HL-60 (cell line): ENCODE measurements around the gene MYO3A.

Experiments used
- GABPA ChIP-seq: IDR thresholded peaks from 2 replicates; pipeline ENCODE4 v1.6.1; 2012; ENCODE audit warnings: low read depth
- POLR2AphosphoS5 ChIP-seq: IDR thresholded peaks from 2 replicates; pipeline ENCODE4 v1.6.1; 2012; ENCODE audit warnings: low read depth
- SPI1 ChIP-seq: IDR thresholded peaks from 2 replicates; pipeline ENCODE4 v1.6.1; 2012; ENCODE audit warnings: low read depth, mild to moderate bottlenecking, borderline replicate concordance
- TF ChIP-seq, protein P1 (sequence below): IDR thresholded peaks from one replicate; pipeline ENCODE4 v1.5.1; 2011; ENCODE audit warnings: low read length, control low read depth, inconsistent platforms; ENCODE audit not compliant: insufficient read depth
- TF ChIP-seq, protein P2 (sequence below): IDR thresholded peaks from 2 replicates; pipeline ENCODE4 v1.6.1; 2012; ENCODE audit warnings: low read depth; ENCODE audit not compliant: insufficient replicate concordance

DNA sequence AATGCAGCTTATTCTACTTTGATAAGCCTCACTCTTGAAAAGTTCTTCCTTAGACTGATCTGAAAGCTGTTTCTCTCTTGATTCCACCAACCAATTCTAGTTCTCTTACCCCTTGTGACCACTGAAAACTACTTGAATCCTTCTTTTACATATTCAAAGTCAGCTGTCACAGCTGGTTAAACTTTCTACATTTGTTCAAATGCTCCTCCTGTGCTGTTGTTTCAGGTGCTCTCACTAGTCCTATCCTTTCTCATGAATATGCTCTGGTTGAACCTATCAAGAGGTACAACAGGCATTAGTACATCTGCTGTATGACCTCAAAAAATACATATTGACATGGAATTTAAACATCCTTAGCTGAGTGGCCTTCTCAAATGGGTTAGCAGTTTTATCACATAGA is 91.5 kb downstream of the MYO3A start:
- TF ChIP-seq, protein P1, sequence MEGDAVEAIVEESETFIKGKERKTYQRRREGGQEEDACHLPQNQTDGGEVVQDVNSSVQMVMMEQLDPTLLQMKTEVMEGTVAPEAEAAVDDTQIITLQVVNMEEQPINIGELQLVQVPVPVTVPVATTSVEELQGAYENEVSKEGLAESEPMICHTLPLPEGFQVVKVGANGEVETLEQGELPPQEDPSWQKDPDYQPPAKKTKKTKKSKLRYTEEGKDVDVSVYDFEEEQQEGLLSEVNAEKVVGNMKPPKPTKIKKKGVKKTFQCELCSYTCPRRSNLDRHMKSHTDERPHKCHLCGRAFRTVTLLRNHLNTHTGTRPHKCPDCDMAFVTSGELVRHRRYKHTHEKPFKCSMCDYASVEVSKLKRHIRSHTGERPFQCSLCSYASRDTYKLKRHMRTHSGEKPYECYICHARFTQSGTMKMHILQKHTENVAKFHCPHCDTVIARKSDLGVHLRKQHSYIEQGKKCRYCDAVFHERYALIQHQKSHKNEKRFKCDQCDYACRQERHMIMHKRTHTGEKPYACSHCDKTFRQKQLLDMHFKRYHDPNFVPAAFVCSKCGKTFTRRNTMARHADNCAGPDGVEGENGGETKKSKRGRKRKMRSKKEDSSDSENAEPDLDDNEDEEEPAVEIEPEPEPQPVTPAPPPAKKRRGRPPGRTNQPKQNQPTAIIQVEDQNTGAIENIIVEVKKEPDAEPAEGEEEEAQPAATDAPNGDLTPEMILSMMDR: no peak
- TF ChIP-seq POLR2AphosphoS5: no peak
- TF ChIP-seq, protein P2, sequence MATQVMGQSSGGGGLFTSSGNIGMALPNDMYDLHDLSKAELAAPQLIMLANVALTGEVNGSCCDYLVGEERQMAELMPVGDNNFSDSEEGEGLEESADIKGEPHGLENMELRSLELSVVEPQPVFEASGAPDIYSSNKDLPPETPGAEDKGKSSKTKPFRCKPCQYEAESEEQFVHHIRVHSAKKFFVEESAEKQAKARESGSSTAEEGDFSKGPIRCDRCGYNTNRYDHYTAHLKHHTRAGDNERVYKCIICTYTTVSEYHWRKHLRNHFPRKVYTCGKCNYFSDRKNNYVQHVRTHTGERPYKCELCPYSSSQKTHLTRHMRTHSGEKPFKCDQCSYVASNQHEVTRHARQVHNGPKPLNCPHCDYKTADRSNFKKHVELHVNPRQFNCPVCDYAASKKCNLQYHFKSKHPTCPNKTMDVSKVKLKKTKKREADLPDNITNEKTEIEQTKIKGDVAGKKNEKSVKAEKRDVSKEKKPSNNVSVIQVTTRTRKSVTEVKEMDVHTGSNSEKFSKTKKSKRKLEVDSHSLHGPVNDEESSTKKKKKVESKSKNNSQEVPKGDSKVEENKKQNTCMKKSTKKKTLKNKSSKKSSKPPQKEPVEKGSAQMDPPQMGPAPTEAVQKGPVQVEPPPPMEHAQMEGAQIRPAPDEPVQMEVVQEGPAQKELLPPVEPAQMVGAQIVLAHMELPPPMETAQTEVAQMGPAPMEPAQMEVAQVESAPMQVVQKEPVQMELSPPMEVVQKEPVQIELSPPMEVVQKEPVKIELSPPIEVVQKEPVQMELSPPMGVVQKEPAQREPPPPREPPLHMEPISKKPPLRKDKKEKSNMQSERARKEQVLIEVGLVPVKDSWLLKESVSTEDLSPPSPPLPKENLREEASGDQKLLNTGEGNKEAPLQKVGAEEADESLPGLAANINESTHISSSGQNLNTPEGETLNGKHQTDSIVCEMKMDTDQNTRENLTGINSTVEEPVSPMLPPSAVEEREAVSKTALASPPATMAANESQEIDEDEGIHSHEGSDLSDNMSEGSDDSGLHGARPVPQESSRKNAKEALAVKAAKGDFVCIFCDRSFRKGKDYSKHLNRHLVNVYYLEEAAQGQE: no peak
- TF ChIP-seq GABPA: no peak
- TF ChIP-seq SPI1: no peak
